Parathyroid adenoma (tissue), 2 donors: Measurements from ENCODE around the gene RUNX2.

Experiments used
- H2AFZ ChIP-seq: fragments of 300-600 bp; sonication (generic); one replicate; pipeline ENCODE4 v1.7.0; 2017; ENCODE audit warnings: antibody characterized with exemption, mild to moderate bottlenecking
- H3K27ac ChIP-seq: fragments of 300-600 bp; sonication (generic); one replicate; pipeline ENCODE4 v1.7.0; 2017
- H3K27me3 ChIP-seq: fragments of 300-600 bp; sonication (generic); one replicate; pipeline ENCODE4 v1.7.0; 2017; ENCODE audit warnings: low read length; ENCODE audit not compliant: control insufficient read depth, insufficient read depth
- H3K36me3 ChIP-seq: fragments of 300-600 bp; sonication (generic); one replicate; pipeline ENCODE4 v1.7.0; 2017; ENCODE audit warnings: low read length; ENCODE audit not compliant: control insufficient read depth, insufficient read depth
- H3K4me1 ChIP-seq: fragments of 300-600 bp; sonication (generic); one replicate; pipeline ENCODE4 v1.7.0; 2017; ENCODE audit warnings: control low read depth
- H3K4me2 ChIP-seq: fragments of 300-600 bp; sonication (generic); one replicate; pipeline ENCODE4 v1.7.0; 2017; ENCODE audit warnings: low read length
- H3K4me3 ChIP-seq: fragments of 300-600 bp; sonication (generic); one replicate; pipeline ENCODE4 v1.7.0; 2017; ENCODE audit warnings: low read depth, low read length
- H3K79me2 ChIP-seq: fragments of 300-600 bp; sonication (generic); one replicate; pipeline ENCODE4 v1.7.0; 2017; ENCODE audit warnings: control low read depth
- H3K9ac ChIP-seq: fragments of 300-600 bp; sonication (generic); one replicate; pipeline ENCODE4 v1.7.0; 2017; ENCODE audit warnings: mild to moderate bottlenecking
- H3K9me3 ChIP-seq: fragments of 300-600 bp; sonication (generic); one replicate; pipeline ENCODE4 v1.7.0; 2017; ENCODE audit warnings: low read length; ENCODE audit not compliant: control insufficient read depth
- TF ChIP-seq, protein P1 (sequence below): fragments of 300-600 bp; sonication (generic); IDR thresholded peaks from one replicate; pipeline ENCODE4 v1.7.0; 2017; ENCODE audit warnings: antibody characterized with exemption, mild to moderate bottlenecking
- donor health status: primary hyperparathyroidism.

RUNX2 gene

DNA sequence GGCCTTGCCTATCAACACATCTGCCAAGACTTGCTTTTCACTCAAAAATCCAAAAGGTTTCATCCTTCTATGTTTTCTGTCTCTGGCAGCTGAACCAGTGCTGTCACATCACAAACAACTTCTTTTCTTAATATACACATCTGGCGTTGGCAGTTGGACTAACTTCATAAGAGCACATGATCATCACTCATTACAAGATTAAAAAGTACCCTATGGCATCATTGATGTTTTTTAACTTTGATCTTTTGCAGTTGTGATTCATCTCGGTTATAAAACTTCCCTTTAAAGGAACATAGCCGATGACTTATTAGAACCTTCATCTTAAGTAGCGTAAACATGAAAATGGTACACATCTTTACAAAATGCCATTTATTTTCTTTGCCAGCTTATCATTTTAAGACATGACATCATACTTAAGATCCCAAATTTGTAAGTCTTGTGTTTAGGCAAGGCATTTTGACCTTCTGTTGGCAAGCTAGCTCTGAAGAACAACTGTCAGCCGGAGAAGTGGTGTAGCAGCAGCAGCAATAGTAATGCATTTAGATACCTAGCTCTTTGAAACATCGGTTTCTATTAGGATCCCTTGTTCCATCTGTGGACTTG is 113.8 kb downstream of the RUNX2 start:
- no peak overlapping the region for H3K4me2 ChIP-seq
- no peaks in the 10 kb centered on the region for H3K27me3 ChIP-seq
- H3K27ac ChIP-seq, result no peak overlapping the region
- no peak overlapping the region for H3K4me3 ChIP-seq
- H2AFZ ChIP-seq, result no peak overlapping the region
- H3K9ac ChIP-seq, result no peak overlapping the region
- H3K79me2 ChIP-seq, result no peaks in the 10 kb centered on the region
- peaks cover 3% of the 10 kb centered on the region for H3K4me1 ChIP-seq
- H3K36me3 ChIP-seq, result no peaks in the 10 kb centered on the region
- H3K9me3 ChIP-seq, result no peaks in the 10 kb centered on the region
- TF ChIP-seq, protein P1, sequence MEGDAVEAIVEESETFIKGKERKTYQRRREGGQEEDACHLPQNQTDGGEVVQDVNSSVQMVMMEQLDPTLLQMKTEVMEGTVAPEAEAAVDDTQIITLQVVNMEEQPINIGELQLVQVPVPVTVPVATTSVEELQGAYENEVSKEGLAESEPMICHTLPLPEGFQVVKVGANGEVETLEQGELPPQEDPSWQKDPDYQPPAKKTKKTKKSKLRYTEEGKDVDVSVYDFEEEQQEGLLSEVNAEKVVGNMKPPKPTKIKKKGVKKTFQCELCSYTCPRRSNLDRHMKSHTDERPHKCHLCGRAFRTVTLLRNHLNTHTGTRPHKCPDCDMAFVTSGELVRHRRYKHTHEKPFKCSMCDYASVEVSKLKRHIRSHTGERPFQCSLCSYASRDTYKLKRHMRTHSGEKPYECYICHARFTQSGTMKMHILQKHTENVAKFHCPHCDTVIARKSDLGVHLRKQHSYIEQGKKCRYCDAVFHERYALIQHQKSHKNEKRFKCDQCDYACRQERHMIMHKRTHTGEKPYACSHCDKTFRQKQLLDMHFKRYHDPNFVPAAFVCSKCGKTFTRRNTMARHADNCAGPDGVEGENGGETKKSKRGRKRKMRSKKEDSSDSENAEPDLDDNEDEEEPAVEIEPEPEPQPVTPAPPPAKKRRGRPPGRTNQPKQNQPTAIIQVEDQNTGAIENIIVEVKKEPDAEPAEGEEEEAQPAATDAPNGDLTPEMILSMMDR, result no peak

DNA sequence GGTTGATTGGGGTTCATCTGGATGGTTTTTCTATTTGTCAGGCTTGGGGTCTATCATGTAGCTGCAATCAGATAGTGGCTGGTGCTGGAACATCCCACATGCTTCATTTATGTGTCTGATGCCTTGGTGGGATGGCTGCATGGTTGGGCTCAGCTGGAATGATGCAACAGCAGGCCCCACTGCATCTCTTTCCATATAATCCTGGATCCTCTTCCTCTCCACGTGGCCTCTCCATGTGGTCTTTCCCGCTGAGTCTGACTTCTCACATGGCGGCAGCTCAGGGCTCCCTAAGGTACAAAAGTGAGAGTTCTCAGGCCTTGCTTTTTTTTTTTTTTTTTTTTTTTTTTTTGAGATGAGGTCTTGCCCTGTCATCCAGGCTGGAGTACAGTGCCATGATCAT is 114.6 kb downstream of the RUNX2 start:
- Histone ChIP-seq H3K9me3 (no peaks in the 10 kb centered on the region), H3K36me3 (no peaks in the 10 kb centered on the region), H3K4me1 (peaks cover 3% of the 10 kb centered on the region), H3K27me3 (no peaks in the 10 kb centered on the region), H3K79me2 (no peaks in the 10 kb centered on the region), H3K9ac (no peak overlapping the region), H3K4me2 (no peak overlapping the region), H3K4me3 (no peak overlapping the region), H2AFZ (no peak overlapping the region), H3K27ac (no peak overlapping the region)
- TF ChIP-seq, protein P1, result no peak

DNA sequence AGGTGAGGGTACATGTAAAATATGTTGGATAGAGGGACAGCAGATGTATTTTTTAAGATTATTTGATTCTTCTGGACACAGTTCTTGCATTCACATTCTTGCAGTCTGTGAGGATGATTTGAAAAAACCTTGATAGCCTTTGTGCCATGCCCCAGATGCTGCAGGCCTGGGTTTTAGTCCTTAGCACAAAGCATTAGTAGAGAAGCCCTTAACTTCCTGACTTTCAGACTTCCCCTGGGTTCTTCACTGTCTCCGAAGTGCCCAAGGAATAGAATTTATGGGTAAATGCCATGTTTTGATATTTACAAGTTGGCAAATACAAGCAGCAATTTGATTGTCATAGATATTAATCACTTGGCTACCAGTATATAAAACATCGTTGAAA is 117.2 kb downstream of the RUNX2 start:
- TF ChIP-seq, protein P1, result no peak
- Histone ChIP-seq H3K9ac (no peak overlapping the region), H3K4me1 (peaks cover 3% of the 10 kb centered on the region), H3K79me2 (no peaks in the 10 kb centered on the region), H3K36me3 (no peaks in the 10 kb centered on the region), H2AFZ (no peak overlapping the region), H3K4me2 (no peak overlapping the region), H3K9me3 (no peaks in the 10 kb centered on the region), H3K27me3 (no peaks in the 10 kb centered on the region), H3K27ac (no peak overlapping the region), H3K4me3 (no peak overlapping the region)

DNA sequence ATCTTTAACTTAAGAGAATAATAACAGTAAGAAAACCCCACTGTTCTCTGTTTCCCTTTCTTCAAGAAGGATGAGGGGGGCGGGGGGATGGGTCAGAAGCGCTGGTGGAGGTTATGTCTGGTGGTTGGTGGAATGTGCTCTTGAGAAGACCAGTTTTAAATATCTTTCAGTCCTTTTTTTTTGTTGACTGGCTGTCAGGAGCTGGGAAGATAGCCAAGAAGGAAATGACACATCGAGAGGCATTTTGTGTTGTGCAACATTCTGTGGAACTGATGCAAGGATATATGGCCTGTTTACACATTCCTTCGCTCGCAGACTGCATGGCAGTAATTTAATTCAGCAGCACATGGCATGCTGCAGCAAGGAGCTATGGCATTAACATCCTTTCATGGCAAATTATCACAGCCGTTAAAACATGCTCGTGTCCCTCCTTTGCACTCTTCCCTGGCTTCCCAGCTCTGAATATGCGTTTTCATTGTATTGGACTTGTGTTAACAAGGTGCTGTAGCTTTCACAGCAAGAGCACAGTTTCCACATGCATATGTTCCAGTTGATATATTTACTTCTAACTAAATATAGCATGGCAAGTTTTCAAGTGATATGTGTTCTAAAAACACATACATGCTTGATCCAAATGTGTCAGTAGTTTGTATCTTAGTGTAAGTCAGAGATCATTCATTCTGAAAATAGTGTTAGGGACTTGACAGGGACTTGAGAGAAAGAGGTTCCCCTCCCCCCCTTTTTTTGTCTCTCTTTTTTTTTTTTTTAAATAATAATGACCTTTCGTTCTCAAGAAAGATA is 117.8 kb downstream of the RUNX2 start:
- H3K4me2 ChIP-seq, result no peak overlapping the region
- no peaks in the 10 kb centered on the region for H3K27me3 ChIP-seq
- H3K27ac ChIP-seq, result no peak overlapping the region
- H3K36me3 ChIP-seq, result no peaks in the 10 kb centered on the region
- TF ChIP-seq, protein P1, result no peak
- no peak overlapping the region for H3K9ac ChIP-seq
- no peak overlapping the region for H2AFZ ChIP-seq
- no peaks in the 10 kb centered on the region for H3K79me2 ChIP-seq
- H3K9me3 ChIP-seq, result no peaks in the 10 kb centered on the region
- peaks cover 3% of the 10 kb centered on the region for H3K4me1 ChIP-seq
- no peak overlapping the region for H3K4me3 ChIP-seq
